ENCODE data around the gene ANKRD23. TPM values are rescaled to one million over a fixed set of nuclear protein-coding genes. Genes with fewer than 3 reads are reported as not detected.
"Not testable (repeated sequence)": the region's sequence is repeated elsewhere in the genome, so short reads cannot be mapped to it uniquely, and the experiment has no call there.

Gene ANKRD23
- total and polyA plus RNA-seq, 11 donors, result 0.96 to 26.7 (median 7.9) TPM

- H3K27ac ChIP-seq, result no peak overlapping the region
- DNase-seq (no peak), ATAC-seq (no peak)
- no peaks in the 10 kb centered on the region for H3K27me3 ChIP-seq
- no peak overlapping the region for H3K4me3 ChIP-seq
- TF ChIP-seq CTCF (IDR thresholded peaks at IDR 0.05) (no peak), POLR2A (IDR thresholded peaks at IDR 0.05) (no peak)
- H3K4me1 ChIP-seq, result peaks cover 0 to 7% (median 3%) of the 10 kb centered on the region in 12 donors
- H3K9me3 ChIP-seq, result no peaks in the 10 kb centered on the region
- intact Hi-C loops (cut with DNase I), result loop anchor here in 1 of 10 donors (5.0 kb wide), 1 partner anchor 52 kb away; no protein-coding TSS in a partner anchor
- H3K36me3 ChIP-seq, result peaks cover 0 to 49% (median 40%) of the 10 kb centered on the region in 9 donors
- WGBS, 4 donors, result 85 to 89% (median 88%) methylated on average over 18 to 23 of the region's 23 CpGs
Measured at GRCh38 chr2:96798733-96799622, 44.8 kb downstream of the ANKRD23 start.

- Histone ChIP-seq H3K9me3 (no peaks in the 10 kb centered on the region), H3K4me3 (no peak overlapping the region), H3K27me3 (no peaks in the 10 kb centered on the region), H3K4me1 (peaks cover 0 to 25% (median 6%) of the 10 kb centered on the region in 12 donors), H3K27ac (no peak overlapping the region), H3K36me3 (peaks cover 0 to 42% (median 33%) of the 10 kb centered on the region in 9 donors)
- 94 to 96% (median 95%) methylated on average over 17 to 23 of the region's 23 CpGs for WGBS, 4 donors
- DNase-seq (no peak), ATAC-seq (no peak)
- TF ChIP-seq POLR2A (IDR thresholded peaks at IDR 0.05) (no peak), CTCF (IDR thresholded peaks at IDR 0.05) (no peak)
- intact Hi-C loops (cut with DNase I), result loop anchor here in 1 of 10 donors (5.0 kb wide), 1 partner anchor 50 kb away; no protein-coding TSS in a partner anchor
Measured at GRCh38 chr2:96797066-96797625, 46.7 kb downstream of the ANKRD23 start.

- intact Hi-C loops (cut with DNase I), result loop anchor here in 1 of 10 donors (5.0 kb wide), 1 partner anchor 49 kb away; no protein-coding TSS in a partner anchor
- not testable (repeated sequence) for H3K4me3 ChIP-seq, DNase-seq, H3K9me3 ChIP-seq, H3K27me3 ChIP-seq, ATAC-seq, H3K27ac ChIP-seq
- 88 to 93% (median 92%) methylated on average over 6 of the region's 6 CpGs for whole genome bisulfite sequencing, 4 donors
- peaks cover 0 to 36% (median 31%) of the 10 kb centered on the region in 9 donors for H3K36me3 ChIP-seq
- H3K4me1 ChIP-seq, result peaks cover 0 to 25% (median 6%) of the 10 kb centered on the region in 12 donors
Measured at GRCh38 chr2:96796497-96796896, 47.3 kb downstream of the ANKRD23 start.

DNA sequence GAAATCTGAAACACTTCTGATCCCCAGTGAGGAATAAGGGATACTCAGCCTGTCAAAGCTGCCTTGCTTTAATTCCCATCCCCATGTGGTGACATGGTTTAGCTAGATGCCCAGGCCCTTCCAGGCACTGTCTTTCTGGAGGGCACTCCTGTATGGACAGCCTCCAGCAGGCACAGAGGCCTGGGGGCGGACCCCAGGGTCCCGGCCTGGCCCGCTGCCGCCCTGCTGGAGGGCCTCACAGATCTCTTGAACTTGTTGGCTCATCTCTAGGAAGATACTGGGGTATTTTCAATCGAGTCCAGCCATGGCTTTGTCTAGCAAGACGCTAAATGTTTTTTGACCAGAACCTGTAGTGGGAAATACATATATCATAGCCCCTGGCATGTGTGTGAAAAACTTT, 48.7 kb downstream of the ANKRD23 start:
- Histone ChIP-seq H3K4me3 (no peak overlapping the region), H3K4me1 (peaks cover 0 to 19% (median 3%) of the 10 kb centered on the region in 12 donors), H3K36me3 (peaks cover 0 to 33% (median 31%) of the 10 kb centered on the region in 9 donors), H3K27ac (no peak overlapping the region), H3K27me3 (no peaks in the 10 kb centered on the region), H3K9me3 (no peaks in the 10 kb centered on the region)
- intact Hi-C loops (cut with DNase I), result loop anchor here in 1 of 10 donors (5.0 kb wide), 1 partner anchor 48 kb away; no protein-coding TSS in a partner anchor
- WGBS, 4 donors, result 80 to 98% (median 95%) methylated on average over 6 of the region's 6 CpGs
- TF ChIP-seq CTCF (IDR thresholded peaks at IDR 0.05) (no peak), POLR2A (IDR thresholded peaks at IDR 0.05) (no peak)
- DNase-seq, result no peak
- ATAC-seq, result no peak

All from heart left ventricle (tissue), 16 donors.